RWPE1 (cell line): Measurements from ENCODE around the gene EPHA10.

Experiments
- CTCF ChIA-PET: fragments of 350-600 bp; sonication (Branson Sonifier 250); formaldehyde crosslinking; extraction: SDS; loops from one replicate; lab custom pipeline; 2021; lab: Yijun Ruan, JAX
- POLR2A ChIA-PET: fragments of 400-600 bp; formaldehyde crosslinking; extraction: SDS; loops from one replicate; lab custom pipeline; 2020; ENCODE audit warnings: antibody characterized with exemption; ENCODE audit not compliant: low non-redundant PET; lab: Yijun Ruan, JAX
- DNase-seq: peaks from one replicate; pipeline ENCODE4 v3.0.0; 2012; ENCODE audit warnings: low spot score
- H3K27ac ChIP-seq: fragments of 450-650 bp; 2 replicates; pipeline ENCODE4 v1.5.1; 2017
- CTCF ChIP-seq: fragments of 450-650 bp; conservative IDR thresholded peaks from 2 replicates; pipeline ENCODE4 v1.5.1; 2017; ENCODE audit warnings: low read depth, mild to moderate bottlenecking

EPHA10 gene

DNA sequence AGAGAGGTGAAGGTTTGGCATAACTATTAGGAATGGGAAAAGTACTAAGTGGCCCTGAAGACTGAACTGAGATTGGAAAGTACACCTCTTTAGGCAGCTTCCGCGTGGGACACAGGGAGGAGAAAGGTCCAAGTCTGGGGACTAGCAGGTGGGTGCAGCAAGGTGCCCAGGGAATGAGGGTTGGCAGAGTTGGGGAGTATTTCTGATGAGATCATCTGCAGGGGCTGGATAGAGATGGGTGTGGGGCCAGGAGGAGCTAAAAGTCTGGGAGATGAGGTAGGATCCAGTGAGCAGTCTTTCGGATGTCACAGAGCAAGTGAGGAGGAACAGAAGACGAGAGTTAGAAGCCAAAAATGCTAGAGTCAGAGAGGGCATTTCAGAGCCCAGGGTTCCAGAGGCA is 36.5 kb downstream of the EPHA10 start:
- no peak overlapping the region for H3K27ac ChIP-seq
- TF ChIP-seq CTCF = no peak
- CTCF ChIA-PET = no interaction called here
- DNase-seq = no peak
- POLR2A ChIA-PET = no interaction called here

GRCh38 chr1:37726751-37727585 is 38.0 kb downstream of the EPHA10 start:
- no peak for TF ChIP-seq CTCF
- DNase-seq = no peak
- H3K27ac ChIP-seq = no peak overlapping the region
- CTCF ChIA-PET = no interaction called here
- POLR2A ChIA-PET = no interaction called here

DNA sequence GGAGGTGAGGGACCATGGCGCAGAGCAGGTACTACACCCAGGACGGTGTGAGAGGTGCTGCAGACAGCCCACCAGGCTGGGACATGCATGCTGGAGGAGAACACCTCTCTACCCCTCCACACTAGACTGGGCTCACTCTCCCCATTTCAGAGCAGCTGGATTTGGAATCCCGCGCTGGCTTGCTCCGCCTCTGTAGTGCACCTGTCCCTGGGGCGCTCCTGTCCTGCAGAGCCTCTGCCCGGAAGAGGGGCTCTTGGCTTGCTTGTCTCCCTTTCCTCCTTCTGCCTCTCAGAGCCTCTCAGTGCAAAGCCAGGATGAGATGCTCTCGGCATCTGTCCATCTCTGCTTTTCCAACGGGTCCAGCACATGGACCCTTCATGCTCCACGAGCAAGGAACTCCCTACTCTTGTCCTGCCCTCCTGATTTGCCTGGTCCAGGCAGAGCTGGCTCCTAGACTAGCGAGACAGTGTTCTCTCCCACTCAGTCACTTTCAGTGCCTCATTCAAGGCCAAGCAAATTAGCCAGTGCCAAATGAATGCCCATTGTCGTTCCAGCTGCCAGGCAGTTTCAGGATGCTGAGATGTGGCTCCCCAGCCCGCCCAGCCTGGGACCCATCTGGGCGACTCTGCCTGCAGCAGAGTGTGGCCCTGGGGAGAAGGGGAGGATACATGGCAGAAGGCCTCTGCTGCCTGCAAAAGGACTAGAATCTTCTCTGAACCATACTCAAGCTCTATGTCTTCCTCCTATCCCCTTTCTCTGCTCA is 38.9 kb downstream of the EPHA10 start:
- ChIA-PET CTCF (no interaction called here), POLR2A (no interaction called here)
- H3K27ac ChIP-seq = no peak overlapping the region
- TF ChIP-seq CTCF = no peak
- DNase-seq = no peak

DNA sequence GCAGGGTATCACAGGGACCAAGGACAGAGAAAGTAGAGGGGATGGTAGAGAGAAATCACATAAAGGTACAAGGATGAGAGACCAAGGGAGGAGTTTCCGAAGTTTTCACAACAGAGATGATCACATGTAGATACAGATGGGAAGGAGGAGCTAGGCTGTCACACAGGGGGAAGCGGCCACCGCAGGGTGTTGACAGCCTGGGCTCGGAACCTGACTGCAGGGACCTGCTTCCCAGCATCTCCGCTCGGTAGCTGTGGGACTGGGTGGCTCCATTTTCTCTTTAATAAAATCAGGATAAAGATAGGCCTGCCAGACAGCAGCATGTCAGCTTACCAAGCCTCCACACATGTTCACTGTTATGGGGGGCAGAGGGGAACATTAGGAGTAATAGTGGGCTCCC is 40.3 kb downstream of the EPHA10 start:
- POLR2A ChIA-PET = no interaction called here
- H3K27ac ChIP-seq = no peak overlapping the region
- DNase-seq = no peak
- no peak for TF ChIP-seq CTCF
- CTCF ChIA-PET = interaction anchor here (0.6 kb wide), 1 partner anchor 37 kb away, joined by 5 read pairs; no protein-coding TSS in a partner anchor

DNA sequence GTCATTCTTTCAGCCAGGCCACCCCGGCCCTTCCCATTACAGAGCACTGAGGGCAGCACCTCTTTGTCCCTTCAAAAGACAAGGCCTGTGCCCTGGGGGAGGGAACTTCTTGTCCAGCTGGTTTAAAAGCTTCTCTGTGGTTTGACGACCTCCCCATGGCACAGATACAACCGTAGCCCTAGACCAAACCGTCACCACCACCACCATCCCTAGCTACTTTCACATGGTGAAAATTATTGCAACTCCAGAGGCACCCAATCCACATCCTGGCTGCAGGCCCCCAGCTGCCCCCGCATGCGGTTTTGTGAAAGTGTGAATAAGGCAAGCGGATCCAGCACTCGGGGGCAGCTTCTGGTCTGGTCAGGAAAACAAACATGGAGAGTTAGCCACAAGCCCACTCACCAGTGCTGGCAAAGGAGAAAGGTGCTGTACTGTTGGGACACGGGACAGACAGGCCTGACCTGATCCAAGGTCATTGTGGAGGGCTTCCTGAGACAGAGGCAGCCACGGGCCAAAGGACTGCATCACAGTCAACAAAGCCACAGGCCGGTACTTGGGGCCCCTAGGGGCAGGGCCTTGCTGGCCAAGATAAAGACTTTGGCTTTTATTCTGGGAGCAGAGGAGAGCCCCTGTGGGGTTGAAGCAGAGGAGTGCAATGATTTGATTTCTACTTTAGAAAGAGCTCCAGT is 41.4 kb downstream of the EPHA10 start:
- POLR2A ChIA-PET = no interaction called here
- DNase-seq = no peak
- CTCF ChIA-PET = no interaction called here
- H3K27ac ChIP-seq = no peak overlapping the region
- TF ChIP-seq CTCF = no peak

GRCh38 chr1:37723072-37723389 is 41.9 kb downstream of the EPHA10 start:
- no peak overlapping the region for H3K27ac ChIP-seq
- POLR2A ChIA-PET = no interaction called here
- CTCF ChIA-PET = no interaction called here
- no peak for DNase-seq
- no peak for TF ChIP-seq CTCF
